GM12891 (cell line): Measurements from ENCODE around the gene ACTR10.
"Not testable (repeated sequence)": the region's sequence is repeated elsewhere in the genome, so short reads cannot be mapped to it uniquely, and the experiment has no call there.

ENCODE experiments used
- DNase-seq: peaks from one replicate; pipeline ENCODE4 v3.0.0; 2011; ENCODE audit warnings: low spot score; ENCODE audit not compliant: insufficient read length
- FAIRE-seq: peaks from 2 replicates; lab custom pipeline; 2011; peaks lifted over from hg19 to GRCh38; lab: Jason Lieb, UNC
- PAX5 ChIP-seq: IDR thresholded peaks from 2 replicates; pipeline ENCODE4 v1.6.1; 2011; ENCODE audit warnings: low read length, moderate library complexity, mild to moderate bottlenecking; ENCODE audit not compliant: insufficient read depth, severe bottlenecking
- POLR2A ChIP-seq: IDR thresholded peaks from 2 replicates; pipeline ENCODE4 v1.6.1; 2011; ENCODE audit warnings: low read depth, low read length, control low read depth
- POLR2AphosphoS5 ChIP-seq: IDR thresholded peaks from 2 replicates; pipeline ENCODE4 v1.6.1; 2011; ENCODE audit warnings: low read depth, low read length, control low read depth
- POU2F2 ChIP-seq: IDR thresholded peaks from 2 replicates; pipeline ENCODE4 v1.6.1; 2011; ENCODE audit warnings: low read depth, mild to moderate bottlenecking, control low read depth, low read length, moderate library complexity
- SPI1 ChIP-seq: IDR thresholded peaks from 2 replicates; pipeline ENCODE4 v1.6.1; 2011; ENCODE audit warnings: low read depth, low read length, control low read depth
- TAF1 ChIP-seq: IDR thresholded peaks from 2 replicates; pipeline ENCODE4 v1.6.1; 2011; ENCODE audit warnings: low read depth, low read length, control low read depth

The ACTR10 gene

GRCh38 chr14:58245562-58245961 lies 45.6 kb downstream of the ACTR10 start:
- FAIRE-seq (no peak), DNase-seq (no peak)
- peak; percentile 81 for TF ChIP-seq SPI1
- no peak for TF ChIP-seq POU2F2

GRCh38 chr14:58249611-58250010 lies 49.7 kb downstream of the ACTR10 start:
- FAIRE-seq (no peak), DNase-seq (no peak)
- no peak for TF ChIP-seq POLR2A
- TF ChIP-seq POLR2AphosphoS5, result no peak
- TF ChIP-seq TAF1, result no peak
- no peak for TF ChIP-seq POU2F2
- TF ChIP-seq SPI1, result no peak
- no peak for TF ChIP-seq PAX5

- DNase-seq (no peak), FAIRE-seq (no peak)
- TF ChIP-seq POLR2AphosphoS5 (no peak), TAF1 (no peak), SPI1 (no peak), POLR2A (no peak), POU2F2 (no peak), PAX5 (no peak)
These were observed 58.2 kb downstream of the ACTR10 start for GRCh38 chr14:58258156-58258555.

GRCh38 chr14:58262005-58262404 lies 62.1 kb downstream of the ACTR10 start:
- not testable (repeated sequence) for FAIRE-seq

GRCh38 chr14:58265401-58265800 lies 65.5 kb downstream of the ACTR10 start:
- no peak for FAIRE-seq
- no peak for DNase-seq
- TF ChIP-seq POLR2AphosphoS5, result peak; percentile 54; the same call in 1 of the 2 replicates
- TF ChIP-seq PAX5, result no peak

More at GRCh38 chr14:58262005-58262404, 62.1 kb downstream of the ACTR10 start:
- not testable (repeated sequence) for DNase-seq

GRCh38 chr14:58270628-58271027 lies 70.7 kb downstream of the ACTR10 start:
- DNase-seq, result no peak
- TF ChIP-seq POLR2AphosphoS5 (no peak), PAX5 (no peak), TAF1 (no peak), POLR2A (no peak), POU2F2 (no peak), SPI1 (no peak)
- peak; percentile 48 for FAIRE-seq

- TF ChIP-seq SPI1 (no peak), TAF1 (no peak), POU2F2 (no peak), POLR2AphosphoS5 (peak; percentile 58; the same call in 1 of the 2 replicates), PAX5 (no peak), POLR2A (peak; percentile 48; the same call in 1 of the 2 replicates)
- DNase-seq, result no peak
- no peak for FAIRE-seq
These were observed 72.8 kb downstream of the ACTR10 start for GRCh38 chr14:58272588-58273372.

GRCh38 chr14:58274881-58275280 lies 74.9 kb downstream of the ACTR10 start:
- TF ChIP-seq POLR2AphosphoS5, result no peak
- no peak for TF ChIP-seq POLR2A
- TF ChIP-seq SPI1, result no peak
- no peak for TF ChIP-seq TAF1
- no peak for TF ChIP-seq PAX5
- TF ChIP-seq POU2F2, result no peak
- DNase-seq (no peak), FAIRE-seq (no peak)

- FAIRE-seq (no peak), DNase-seq (no peak)
- TF ChIP-seq POLR2A, result no peak
- TF ChIP-seq TAF1, result no peak
- no peak for TF ChIP-seq PAX5
- no peak for TF ChIP-seq POLR2AphosphoS5
- TF ChIP-seq SPI1, result no peak
- no peak for TF ChIP-seq POU2F2
These were observed 75.7 kb downstream of the ACTR10 start for GRCh38 chr14:58275527-58276190.

GRCh38 chr14:58276208-58276607 lies 76.3 kb downstream of the ACTR10 start:
- TF ChIP-seq POU2F2, result no peak
- no peak for TF ChIP-seq PAX5
- TF ChIP-seq POLR2A, result no peak
- TF ChIP-seq TAF1, result no peak
- no peak for TF ChIP-seq SPI1
- TF ChIP-seq POLR2AphosphoS5, result no peak
- DNase-seq (no peak), FAIRE-seq (no peak)

- no peak for FAIRE-seq
- TF ChIP-seq SPI1, result no peak
- no peak for DNase-seq
These were observed 78.2 kb downstream of the ACTR10 start for GRCh38 chr14:58278177-58278576.
